Measurements from ENCODE around the gene PLA2G2C.

- no peak for TF ChIP-seq CTCF (IDR thresholded peaks at IDR 0.05)
- no peak for TF ChIP-seq POLR2A (IDR thresholded peaks at IDR 0.05; ENCODE audit: low read depth)
- no peak for TF ChIP-seq POLR2AphosphoS5 (IDR thresholded peaks at IDR 0.05)
- no peak for TF ChIP-seq EP300 (IDR thresholded peaks at IDR 0.05)
Measured at GRCh38 chr1:20115916-20116315, 70.4 kb downstream of the PLA2G2C start.
